Uterus (tissue), 2 donors: Measurements from ENCODE around the gene NELL1.

Experiments used
- CTCF ChIP-seq, 4 experiments: fragments of 200-600 bp in 2 of 4; fragments of 450-650 bp in 2 of 4; sonication (generic) in 2 of 4; IDR thresholded peaks; one replicate each; pipeline ENCODE4 v1.5.1; 2016 to 2019; ENCODE audit warnings: antibody characterized with exemption in 4 of 4, mild to moderate bottlenecking in 2 of 4, moderate library complexity in 1 of 4
- POLR2A ChIP-seq, 2 donors: fragments of 450-650 bp; IDR thresholded peaks; one replicate each; pipeline ENCODE4 v1.6.1; 2016; ENCODE audit warnings: antibody characterized with exemption in 2 of 2, mild to moderate bottlenecking in 1 of 2, moderate library complexity in 1 of 2

GRCh38 chr11:21007297-21007696 is 337.9 kb downstream of the NELL1 start:
- TF ChIP-seq CTCF (IDR thresholded peaks at IDR 0.05) (no peak), POLR2A (IDR thresholded peaks at IDR 0.05) (no peak)
